Keratinocyte (primary cell): ENCODE measurements around the gene FGF7. TPM values are rescaled to one million over a fixed set of nuclear protein-coding genes. Genes with fewer than 3 reads are reported as not detected.

Experiments
- DNase-seq: peaks from one replicate; pipeline ENCODE4 v3.0.0-alpha.2; 2011; ENCODE audit warnings: low read depth, missing footprints, low spot score
- FAIRE-seq: peaks from 2 replicates; lab custom pipeline; 2011; peaks lifted over from hg19 to GRCh38; lab: Jason Lieb, UNC
- H2AFZ ChIP-seq: 2 replicates; pipeline ENCODE4 v1.6.0; 2012; ENCODE audit warnings: low read length, control low read depth, inconsistent platforms; ENCODE audit not compliant: control insufficient read depth
- H3K27ac ChIP-seq: 2 replicates; pipeline ENCODE4 v1.5.1; 2011; ENCODE audit warnings: low read length; ENCODE audit not compliant: control insufficient read depth, insufficient read depth
- H3K27me3 ChIP-seq: 3 replicates; pipeline ENCODE4 v1.6.0; 2011; ENCODE audit warnings: low read length; ENCODE audit not compliant: control insufficient read depth, insufficient read depth; ENCODE audit errors: extremely low read depth
- H3K36me3 ChIP-seq, 2 experiments: 2 replicates in 1 of 2; 3 replicates in 1 of 2; pipeline ENCODE4 v1.5.1; 2011; ENCODE audit warnings: low read length in 2 of 2, mild to moderate bottlenecking in 1 of 2; ENCODE audit not compliant: control insufficient read depth in 2 of 2, insufficient read depth in 2 of 2; ENCODE audit errors: extremely low read depth in 1 of 2
- H3K4me1 ChIP-seq: 3 replicates; pipeline ENCODE4 v1.5.1; 2011; ENCODE audit warnings: low read length; ENCODE audit not compliant: control insufficient read depth, insufficient read depth; ENCODE audit errors: extremely low read depth
- H3K4me2 ChIP-seq: 3 replicates; pipeline ENCODE4 v1.6.0; 2011; ENCODE audit warnings: low read depth, low read length; ENCODE audit not compliant: control insufficient read depth, insufficient read depth; ENCODE audit errors: extremely low read depth
- H3K4me3 ChIP-seq, 3 experiments: fragments of 200-600 bp in 1 of 3; sonication (generic) in 1 of 3; 2 replicates in 2 of 3; 3 replicates in 1 of 3; pipeline ENCODE4 v1.5.1; 2011 to 2016; ENCODE audit warnings: low read length in 3 of 3, mild to moderate bottlenecking in 3 of 3, control low read depth in 2 of 3, inconsistent platforms in 1 of 3, low read depth in 1 of 3, mixed read lengths in 1 of 3, mixed run types in 1 of 3, moderate library complexity in 1 of 3; ENCODE audit not compliant: control insufficient read depth in 2 of 3, insufficient read depth in 2 of 3; ENCODE audit errors: extremely low read depth in 1 of 3
- H3K79me2 ChIP-seq: 2 replicates; pipeline ENCODE4 v1.6.0; 2012; ENCODE audit warnings: low read length; ENCODE audit not compliant: control insufficient read depth, insufficient read depth
- H3K9ac ChIP-seq: 3 replicates; pipeline ENCODE4 v1.6.0; 2011; ENCODE audit warnings: low read length; ENCODE audit not compliant: control insufficient read depth, insufficient read depth; ENCODE audit errors: extremely low read depth
- H3K9me1 ChIP-seq: 3 replicates; pipeline ENCODE4 v1.6.0; 2011; ENCODE audit warnings: low read length; ENCODE audit not compliant: control insufficient read depth, insufficient read depth; ENCODE audit errors: extremely low read depth
- H3K9me3 ChIP-seq: 2 replicates; pipeline ENCODE4 v1.5.1; 2012; ENCODE audit warnings: low read depth, low read length; ENCODE audit not compliant: control insufficient read depth
- H4K20me1 ChIP-seq: 3 replicates; pipeline ENCODE4 v1.6.0; 2011; ENCODE audit warnings: low read length; ENCODE audit not compliant: control insufficient read depth, insufficient read depth; ENCODE audit errors: extremely low read depth
- EZH2 ChIP-seq: IDR thresholded peaks from one replicate; pipeline ENCODE4 v1.6.1; 2012; ENCODE audit warnings: inconsistent platforms, mild to moderate bottlenecking, low read length, moderate library complexity
- dilution Hi-C: fragments of 300-500 bp; cut with MboI; formaldehyde crosslinking; loops from one replicate; pipeline ENCODE4 v1.7.0; 2020; ENCODE audit warnings: low sequenced_read_pairs; ENCODE audit not compliant: extremely low pct_ligation_motif_present
- polyA plus RNA-seq, 5 experiments: library from polyadenylated mRNA; depleted of rRNA in 3 of 5; stranded (reverse) in 3 of 5; stranded (forward) in 1 of 5; unstranded in 1 of 5; fragments of >200 nt; gene quantifications; 1 replicate in 1 of 5; 2 replicates in 3 of 5; 3 replicates in 1 of 5; pipeline versions ENCODE4 v1.2.1 to v1.2.3, GENCODE V29; 2011 to 2012; ENCODE audit warnings: missing spikeins in 2 of 5, low read depth in 1 of 5, low replicate concordance in 1 of 5
- TF ChIP-seq, protein P1 (sequence below), 3 experiments: IDR thresholded peaks in 1 of 3; conservative IDR thresholded peaks in 1 of 3; optimal IDR thresholded peaks in 1 of 3; 2 replicates in 2 of 3; 3 replicates in 1 of 3; pipeline versions ENCODE3 to v1.5.1; 2011; ENCODE audit warnings: low read length in 3 of 3, mild to moderate bottlenecking in 3 of 3, moderate library complexity in 2 of 3, control low read depth in 1 of 3, inconsistent platforms in 1 of 3; ENCODE audit not compliant: insufficient read depth in 2 of 3; ENCODE audit errors: extremely low read depth in 1 of 3

Gene FGF7
- polyA plus RNA-seq, 1 donor (not counting 4 experiments of a cell fraction or from before 2014, with no cell fraction given) = not detected

DNA sequence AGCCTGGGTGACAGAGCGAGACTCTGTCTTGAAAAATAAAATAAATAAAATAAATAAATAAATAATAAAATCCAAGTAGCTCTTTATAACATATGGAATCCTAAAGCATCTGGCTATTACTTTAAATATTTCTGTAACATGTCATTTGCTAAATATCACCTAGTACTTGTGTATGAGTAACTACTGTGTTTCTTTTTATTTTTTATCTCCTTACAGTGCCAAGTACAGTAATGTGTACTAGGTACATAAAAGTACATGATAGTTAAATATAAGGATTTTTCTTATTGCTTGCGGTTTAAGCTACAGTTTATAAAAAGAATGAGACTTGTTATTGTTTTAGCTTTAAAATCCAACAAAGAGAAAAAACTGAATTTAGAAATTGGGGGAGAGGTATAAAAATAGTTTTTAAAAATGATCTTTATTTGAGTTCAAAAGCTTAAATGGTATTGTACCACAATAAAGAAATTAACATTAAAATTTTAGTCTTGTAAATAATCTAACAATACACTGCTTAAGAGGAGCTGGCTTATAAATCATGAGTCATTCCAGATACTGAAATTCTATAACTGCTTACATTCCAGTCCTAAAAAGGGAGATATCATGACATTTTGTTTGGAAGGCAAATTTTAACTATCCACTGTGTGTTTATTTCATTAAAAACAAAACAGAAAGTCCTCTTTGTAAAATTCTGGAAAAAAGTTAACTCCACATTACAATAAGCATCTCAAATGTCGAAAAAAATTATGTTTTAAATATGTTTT, 73.1 kb downstream of the FGF7 start:
- Histone ChIP-seq H3K9ac (no peak overlapping the region), H3K27me3 (no peaks in the 10 kb centered on the region), H3K36me3 (no peaks in the 10 kb centered on the region), H3K9me3 (peaks cover under 1% of the 10 kb centered on the region), H3K79me2 (no peaks in the 10 kb centered on the region), H4K20me1 (no peaks in the 10 kb centered on the region), H3K4me2 (no peak overlapping the region), H2AFZ (no peak overlapping the region), H3K4me1 (no peaks in the 10 kb centered on the region), H3K4me3 (no peak overlapping the region), H3K27ac (no peak overlapping the region), H3K9me1 (no peaks in the 10 kb centered on the region)
- dilution Hi-C loops = no loop called here
- no peak for TF ChIP-seq EZH2
- TF ChIP-seq, protein P1, sequence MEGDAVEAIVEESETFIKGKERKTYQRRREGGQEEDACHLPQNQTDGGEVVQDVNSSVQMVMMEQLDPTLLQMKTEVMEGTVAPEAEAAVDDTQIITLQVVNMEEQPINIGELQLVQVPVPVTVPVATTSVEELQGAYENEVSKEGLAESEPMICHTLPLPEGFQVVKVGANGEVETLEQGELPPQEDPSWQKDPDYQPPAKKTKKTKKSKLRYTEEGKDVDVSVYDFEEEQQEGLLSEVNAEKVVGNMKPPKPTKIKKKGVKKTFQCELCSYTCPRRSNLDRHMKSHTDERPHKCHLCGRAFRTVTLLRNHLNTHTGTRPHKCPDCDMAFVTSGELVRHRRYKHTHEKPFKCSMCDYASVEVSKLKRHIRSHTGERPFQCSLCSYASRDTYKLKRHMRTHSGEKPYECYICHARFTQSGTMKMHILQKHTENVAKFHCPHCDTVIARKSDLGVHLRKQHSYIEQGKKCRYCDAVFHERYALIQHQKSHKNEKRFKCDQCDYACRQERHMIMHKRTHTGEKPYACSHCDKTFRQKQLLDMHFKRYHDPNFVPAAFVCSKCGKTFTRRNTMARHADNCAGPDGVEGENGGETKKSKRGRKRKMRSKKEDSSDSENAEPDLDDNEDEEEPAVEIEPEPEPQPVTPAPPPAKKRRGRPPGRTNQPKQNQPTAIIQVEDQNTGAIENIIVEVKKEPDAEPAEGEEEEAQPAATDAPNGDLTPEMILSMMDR (optimal IDR thresholded peaks at IDR 0.05 in 1 of 3, IDR thresholded peaks at IDR 0.05 in 1 of 3, conservative IDR thresholded peaks at IDR 0.05 in 1 of 3; ENCODE audit: extremely low read depth in 1 of 3, insufficient read depth in 2 of 3, low read length in 3 of 3) = no peak
- FAIRE-seq (no peak), DNase-seq (no peak)

DNA sequence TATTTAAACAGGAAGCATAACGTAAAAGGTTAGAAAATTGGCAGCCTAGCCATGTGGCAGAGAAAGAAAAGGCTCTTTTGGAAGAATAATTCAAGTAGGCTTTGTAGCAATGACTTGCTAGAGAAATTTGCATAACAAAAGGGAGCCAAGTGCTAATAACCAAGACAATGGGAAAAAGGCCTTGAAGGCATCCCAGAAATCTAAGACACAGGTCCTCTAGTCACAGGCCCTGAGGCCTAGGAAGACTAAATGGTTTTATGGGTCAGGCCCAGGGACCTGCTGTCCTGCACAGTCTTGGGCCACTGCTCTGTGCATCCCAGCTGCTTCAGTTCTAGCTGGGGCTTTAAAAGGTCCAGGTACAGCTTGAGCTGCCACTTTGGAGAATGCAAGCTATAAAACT, 78.5 kb downstream of the FGF7 start:
- no peak overlapping the region for H3K4me2 ChIP-seq
- H3K27ac ChIP-seq = no peak overlapping the region
- H3K4me1 ChIP-seq = peaks cover 5% of the 10 kb centered on the region
- no peak for FAIRE-seq
- H3K9ac ChIP-seq = no peak overlapping the region
- H3K27me3 ChIP-seq = no peaks in the 10 kb centered on the region
- dilution Hi-C loops = no loop called here
- H2AFZ ChIP-seq = no peak overlapping the region
- H3K4me3 ChIP-seq = no peak overlapping the region
- no peaks in the 10 kb centered on the region for H3K79me2 ChIP-seq
- no peak for DNase-seq
- H4K20me1 ChIP-seq = no peaks in the 10 kb centered on the region
- H3K9me1 ChIP-seq = no peaks in the 10 kb centered on the region
- no peaks in the 10 kb centered on the region for H3K36me3 ChIP-seq
- H3K9me3 ChIP-seq = peaks cover 2% of the 10 kb centered on the region
- TF ChIP-seq, protein P1 (optimal IDR thresholded peaks at IDR 0.05 in 1 of 3, IDR thresholded peaks at IDR 0.05 in 1 of 3, conservative IDR thresholded peaks at IDR 0.05 in 1 of 3; ENCODE audit: extremely low read depth in 1 of 3, insufficient read depth in 2 of 3, low read length in 3 of 3) = no peak
- TF ChIP-seq EZH2 = no peak
